ENCODE data around the gene STOML1.

- TF ChIP-seq, protein P1, sequence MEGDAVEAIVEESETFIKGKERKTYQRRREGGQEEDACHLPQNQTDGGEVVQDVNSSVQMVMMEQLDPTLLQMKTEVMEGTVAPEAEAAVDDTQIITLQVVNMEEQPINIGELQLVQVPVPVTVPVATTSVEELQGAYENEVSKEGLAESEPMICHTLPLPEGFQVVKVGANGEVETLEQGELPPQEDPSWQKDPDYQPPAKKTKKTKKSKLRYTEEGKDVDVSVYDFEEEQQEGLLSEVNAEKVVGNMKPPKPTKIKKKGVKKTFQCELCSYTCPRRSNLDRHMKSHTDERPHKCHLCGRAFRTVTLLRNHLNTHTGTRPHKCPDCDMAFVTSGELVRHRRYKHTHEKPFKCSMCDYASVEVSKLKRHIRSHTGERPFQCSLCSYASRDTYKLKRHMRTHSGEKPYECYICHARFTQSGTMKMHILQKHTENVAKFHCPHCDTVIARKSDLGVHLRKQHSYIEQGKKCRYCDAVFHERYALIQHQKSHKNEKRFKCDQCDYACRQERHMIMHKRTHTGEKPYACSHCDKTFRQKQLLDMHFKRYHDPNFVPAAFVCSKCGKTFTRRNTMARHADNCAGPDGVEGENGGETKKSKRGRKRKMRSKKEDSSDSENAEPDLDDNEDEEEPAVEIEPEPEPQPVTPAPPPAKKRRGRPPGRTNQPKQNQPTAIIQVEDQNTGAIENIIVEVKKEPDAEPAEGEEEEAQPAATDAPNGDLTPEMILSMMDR (conservative IDR thresholded peaks at IDR 0.05; ENCODE audit: low read length): peak; percentile 34; the same call in 1 of the 2 replicates
- TF ChIP-seq EZH2phosphoT487 (IDR thresholded peaks at IDR 0.05; ENCODE audit: borderline replicate concordance): no peak
Measured at GRCh38 chr15:73936181-73936580, 55.9 kb downstream of the STOML1 start.
